Retinal pigment epithelial cell (primary cell): ENCODE measurements around the gene TAX1BP3.

Source experiments
- DNase-seq: peaks from one replicate; pipeline ENCODE4 v3.0.0-alpha.2; 2010; ENCODE audit warnings: low read depth
- H3K4me3 ChIP-seq: 2 replicates; pipeline ENCODE4 v1.5.1; 2011; ENCODE audit warnings: mild to moderate bottlenecking, low read length, control low read depth, moderate library complexity
- TF ChIP-seq, protein P1 (sequence below): conservative IDR thresholded peaks from 2 replicates; pipeline ENCODE4 v1.5.1; 2011; ENCODE audit warnings: low read depth, low read length, control low read depth, inconsistent platforms

Gene TAX1BP3

DNA sequence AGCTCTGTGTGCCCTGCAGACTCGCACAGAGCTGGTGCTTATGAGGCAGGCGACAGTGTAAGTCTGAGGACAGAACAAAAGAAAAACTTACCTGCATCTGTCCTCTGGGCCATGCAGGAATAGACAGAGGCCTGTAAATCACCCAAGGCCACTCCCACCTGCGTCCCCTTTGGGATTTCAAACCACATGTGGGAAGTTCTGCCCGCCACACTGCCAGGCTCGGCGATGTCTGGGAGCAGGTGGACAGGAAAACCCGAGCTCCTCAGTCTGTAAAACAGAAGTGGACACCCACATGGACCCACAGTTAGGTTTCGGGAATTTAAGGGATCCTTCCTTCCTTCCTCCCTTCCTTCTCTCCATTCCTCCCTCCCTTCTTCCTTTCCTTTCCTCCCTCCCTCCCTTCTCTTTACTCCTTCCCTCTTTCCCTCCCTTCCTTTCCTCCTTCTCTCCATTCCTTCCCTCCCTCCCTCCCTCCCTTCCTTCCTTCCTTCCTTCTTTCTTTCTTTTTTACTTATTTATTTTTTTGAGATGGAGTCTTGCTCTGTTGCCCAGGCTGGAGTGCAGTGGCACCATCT lies 47.1 kb downstream of the TAX1BP3 start:
- no peak overlapping the region for H3K4me3 ChIP-seq
- no peak for DNase-seq
- TF ChIP-seq, protein P1, sequence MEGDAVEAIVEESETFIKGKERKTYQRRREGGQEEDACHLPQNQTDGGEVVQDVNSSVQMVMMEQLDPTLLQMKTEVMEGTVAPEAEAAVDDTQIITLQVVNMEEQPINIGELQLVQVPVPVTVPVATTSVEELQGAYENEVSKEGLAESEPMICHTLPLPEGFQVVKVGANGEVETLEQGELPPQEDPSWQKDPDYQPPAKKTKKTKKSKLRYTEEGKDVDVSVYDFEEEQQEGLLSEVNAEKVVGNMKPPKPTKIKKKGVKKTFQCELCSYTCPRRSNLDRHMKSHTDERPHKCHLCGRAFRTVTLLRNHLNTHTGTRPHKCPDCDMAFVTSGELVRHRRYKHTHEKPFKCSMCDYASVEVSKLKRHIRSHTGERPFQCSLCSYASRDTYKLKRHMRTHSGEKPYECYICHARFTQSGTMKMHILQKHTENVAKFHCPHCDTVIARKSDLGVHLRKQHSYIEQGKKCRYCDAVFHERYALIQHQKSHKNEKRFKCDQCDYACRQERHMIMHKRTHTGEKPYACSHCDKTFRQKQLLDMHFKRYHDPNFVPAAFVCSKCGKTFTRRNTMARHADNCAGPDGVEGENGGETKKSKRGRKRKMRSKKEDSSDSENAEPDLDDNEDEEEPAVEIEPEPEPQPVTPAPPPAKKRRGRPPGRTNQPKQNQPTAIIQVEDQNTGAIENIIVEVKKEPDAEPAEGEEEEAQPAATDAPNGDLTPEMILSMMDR = no peak

DNA sequence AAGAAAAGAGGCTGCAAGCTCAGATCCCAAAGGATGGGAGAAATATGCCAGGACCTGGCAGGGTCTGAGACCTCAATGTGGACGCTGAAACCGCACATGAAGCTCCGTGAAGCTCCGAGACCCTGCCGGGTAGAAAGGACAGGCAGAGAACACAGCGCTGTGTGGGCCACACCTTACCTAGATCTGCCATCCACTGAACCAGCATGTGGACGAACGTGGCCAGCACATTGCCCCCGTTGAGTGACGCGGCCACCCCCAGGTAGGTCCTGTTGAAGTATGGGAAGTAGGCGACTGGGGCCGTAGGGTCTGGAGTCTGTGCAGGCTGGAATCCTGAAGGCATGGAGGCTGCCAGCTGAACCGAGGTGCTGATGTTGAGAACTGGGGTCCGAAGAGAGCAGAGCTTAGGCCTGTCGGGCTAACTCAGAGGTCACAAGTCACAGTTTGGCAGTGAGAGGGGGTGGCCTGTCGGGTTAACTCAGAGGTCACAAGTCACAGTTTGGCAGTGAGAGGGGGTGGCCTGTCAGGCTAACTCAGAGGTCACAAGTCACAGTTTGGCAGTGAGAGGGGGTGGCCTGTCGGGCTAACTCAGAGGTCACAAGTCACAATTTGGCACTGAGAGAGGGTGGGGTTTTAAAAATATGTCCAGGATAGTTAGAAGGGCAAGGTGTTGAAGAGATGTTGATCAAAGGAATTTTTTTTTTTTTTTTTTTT lies 53.1 kb downstream of the TAX1BP3 start:
- H3K4me3 ChIP-seq = no peak overlapping the region
- no peak for DNase-seq
- TF ChIP-seq, protein P1 = no peak

DNA sequence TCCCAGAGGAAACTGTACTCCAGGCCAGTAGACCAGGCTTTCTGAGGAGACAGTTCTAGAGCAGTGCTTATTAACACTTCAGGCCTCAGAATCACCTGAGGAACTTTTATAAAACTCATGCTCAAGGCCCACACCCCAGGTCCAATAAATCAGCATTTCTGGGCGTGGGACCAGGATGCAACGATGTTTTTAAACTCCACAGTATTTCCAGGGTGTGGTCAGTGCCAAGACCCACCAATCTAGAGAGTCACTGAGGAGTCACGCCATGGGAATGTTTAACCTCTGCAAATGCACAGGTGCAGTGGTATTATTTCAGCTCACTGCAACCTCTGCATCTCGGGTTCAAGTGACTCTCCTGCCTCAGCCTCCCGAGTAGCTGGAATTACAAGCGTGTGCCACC lies 55.3 kb downstream of the TAX1BP3 start:
- no peak for DNase-seq
- H3K4me3 ChIP-seq = no peak overlapping the region
- TF ChIP-seq, protein P1 = no peak
